GM23338 (cell line): ENCODE measurements around the gene P4HTM.

Experiments
- CREB1 ChIP-seq: fragments of 250-450 bp; sonication (Bioruptor Pico); IDR thresholded peaks from 2 replicates; pipeline ENCODE4 v1.5.0; 2020; ENCODE audit warnings: low read depth, mild to moderate bottlenecking, moderate library complexity
- CTCF ChIP-seq, 2 experiments: fragments of 200-600 bp in 1 of 2; sonication (generic) in 1 of 2; conservative IDR thresholded peaks; 2 replicates each; pipeline versions ENCODE4 v1.5.1 to v1.6.1; 2016 to 2017; ENCODE audit warnings: antibody characterized with exemption in 2 of 2, low read depth in 2 of 2, mild to moderate bottlenecking in 2 of 2, moderate library complexity in 1 of 2
- ETS1 ChIP-seq: IDR thresholded peaks from 2 replicates; pipeline ENCODE4 v1.6.1; 2016; ENCODE audit warnings: antibody characterized with exemption
- EZH2 ChIP-seq: fragments of 200-600 bp; sonication (generic); IDR thresholded peaks from one replicate; pipeline ENCODE4 v1.8.0; 2017; ENCODE audit warnings: antibody characterized with exemption, mild to moderate bottlenecking, low read depth; ENCODE audit not compliant: unreplicated experiment
- EZH2phosphoT487 ChIP-seq: fragments of 200-600 bp; sonication (generic); IDR thresholded peaks from one replicate; pipeline ENCODE4 v1.8.1; 2018; ENCODE audit warnings: antibody characterized with exemption; ENCODE audit not compliant: unreplicated experiment
- JUNB ChIP-seq: IDR thresholded peaks from one replicate; pipeline ENCODE4 v1.6.1; 2016; ENCODE audit warnings: antibody characterized with exemption; ENCODE audit not compliant: unreplicated experiment
- NANOG ChIP-seq: IDR thresholded peaks from 2 replicates; pipeline ENCODE4 v1.6.1; 2016; ENCODE audit warnings: antibody characterized with exemption, borderline replicate concordance
- POLR2AphosphoS5 ChIP-seq: IDR thresholded peaks from 2 replicates; pipeline ENCODE4 v1.6.1; 2016; ENCODE audit warnings: antibody characterized with exemption, low read depth
- REST ChIP-seq: IDR thresholded peaks from one replicate; pipeline ENCODE4 v1.6.1; 2018; ENCODE audit warnings: antibody characterized with exemption; ENCODE audit not compliant: unreplicated experiment
- STAT1 ChIP-seq: IDR thresholded peaks from one replicate; pipeline ENCODE4 v1.6.1; 2016; ENCODE audit warnings: antibody characterized with exemption; ENCODE audit not compliant: unreplicated experiment
- ZNF114 ChIP-seq: fragments of 250-450 bp; sonication (Bioruptor Pico); IDR thresholded peaks from 2 replicates; pipeline ENCODE4 v1.5.0; 2020; ENCODE audit warnings: mild to moderate bottlenecking, moderate library complexity
- ZNF331 ChIP-seq: fragments of 250-450 bp; sonication (Bioruptor Pico); IDR thresholded peaks from 2 replicates; pipeline ENCODE4 v1.5.0; 2020; ENCODE audit warnings: low read depth, mild to moderate bottlenecking, moderate library complexity
- ZNF462 ChIP-seq: fragments of 250-450 bp; sonication (Bioruptor Pico); IDR thresholded peaks from 2 replicates; pipeline ENCODE4 v1.5.0; 2020; ENCODE audit warnings: mild to moderate bottlenecking, moderate library complexity

- TF ChIP-seq CTCF (conservative IDR thresholded peaks at IDR 0.05; ENCODE audit: low read depth in 2 of 2): no peak
- TF ChIP-seq REST: no peak
- TF ChIP-seq CREB1 (CRISPR knock-in tag): no peak
- no peak for TF ChIP-seq EZH2
- TF ChIP-seq EZH2phosphoT487: no peak
- no peak for TF ChIP-seq STAT1
- no peak for TF ChIP-seq ETS1
- TF ChIP-seq ZNF331 (CRISPR knock-in tag): no peak
- peak; percentile 35; the same call in 1 of the 2 replicates for TF ChIP-seq POLR2AphosphoS5
- TF ChIP-seq ZNF462 (CRISPR knock-in tag): no peak
- no peak for TF ChIP-seq JUNB
- no peak for TF ChIP-seq NANOG
- no peak for TF ChIP-seq ZNF114
These were observed 35.9 kb downstream of the P4HTM start for GRCh38 chr3:49025793-49026520.
